GM18909 (cell line): ENCODE results near the gene FAM216A.
"Not testable (repeated sequence)": the region's sequence is repeated elsewhere in the genome, so short reads cannot be mapped to it uniquely, and the experiment has no call there.

Experiments
- ATAC-seq: cut with Tn5 transposase; IDR thresholded peaks from one replicate; pipeline ENCODE4 v1.9.1; 2021; ENCODE audit warnings: mild to moderate bottlenecking; ENCODE audit not compliant: unreplicated experiment, poor library complexity

The FAM216A gene

GRCh38 chr12:110498984-110499706 is 30.5 kb downstream of the FAM216A start:
- no peak for ATAC-seq

GRCh38 chr12:110501399-110501751 is 32.7 kb downstream of the FAM216A start:
- ATAC-seq = peak; percentile 17

- ATAC-seq = peak; percentile 95
Measured at GRCh38 chr12:110501752-110502738, 33.4 kb downstream of the FAM216A start, which contains the start of the genes RAD9B and VPS29. Gene RAD9B, plus strand, starts transcription at chr12:110502331. Its CDS starts 7 bp downstream, at chr12:110502338. Gene VPS29, minus strand, starts transcription at chr12:110502111. Its CDS starts 60 bp downstream, at chr12:110502051.

- no peak for ATAC-seq
Measured at GRCh38 chr12:110503432-110503831, 34.8 kb downstream of the FAM216A start.

GRCh38 chr12:110505332-110505731 is 36.7 kb downstream of the FAM216A start:
- no peak for ATAC-seq

- ATAC-seq = no peak
Measured at GRCh38 chr12:110508071-110508586, 39.5 kb downstream of the FAM216A start.

- ATAC-seq = no peak
Measured at GRCh38 chr12:110513842-110514241, 45.2 kb downstream of the FAM216A start.

GRCh38 chr12:110514363-110514762 is 45.7 kb downstream of the FAM216A start:
- no peak for ATAC-seq

GRCh38 chr12:110516995-110517394 is 48.4 kb downstream of the FAM216A start:
- no peak for ATAC-seq

GRCh38 chr12:110518014-110518413 is 49.4 kb downstream of the FAM216A start:
- not testable (repeated sequence) for ATAC-seq

GRCh38 chr12:110520876-110521712 is 52.4 kb downstream of the FAM216A start:
- not testable (repeated sequence) for ATAC-seq

GRCh38 chr12:110528277-110528839 is 59.7 kb downstream of the FAM216A start:
- no peak for ATAC-seq

- no peak for ATAC-seq
Measured at GRCh38 chr12:110530511-110530910, 61.9 kb downstream of the FAM216A start.

- ATAC-seq = peak; percentile 90
Measured at GRCh38 chr12:110531741-110532333, 63.2 kb downstream of the FAM216A start.

- ATAC-seq = no peak
Measured at GRCh38 chr12:110532644-110533043, 64.0 kb downstream of the FAM216A start.

GRCh38 chr12:110533607-110534006 is 65.0 kb downstream of the FAM216A start:
- ATAC-seq = no peak

- ATAC-seq = no peak
Measured at GRCh38 chr12:110534811-110535210, 66.2 kb downstream of the FAM216A start.

- no peak for ATAC-seq
Measured at GRCh38 chr12:110536834-110537604, 68.4 kb downstream of the FAM216A start.
